GM12873 (cell line): ENCODE data around the gene METTL25B.
A peak's percentile ranks its signal among the peaks of the same experiment; 100 is the strongest.

Experiments used
- CTCF ChIP-seq: IDR thresholded peaks from 2 replicates; pipeline ENCODE4 v1.5.1; 2012; ENCODE audit warnings: low read depth, mild to moderate bottlenecking, moderate library complexity, low read length, control low read depth; ENCODE audit not compliant: insufficient read depth; ENCODE audit errors: missing control alignments

The METTL25B gene

GRCh38 chr1:156717351-156717750, 10.9 kb upstream of the METTL25B start:
- no peak for TF ChIP-seq CTCF

- no peak for TF ChIP-seq CTCF
Measured at GRCh38 chr1:156721131-156721530, 7.1 kb upstream of the METTL25B start.

- no peak for TF ChIP-seq CTCF
Measured at GRCh38 chr1:156721535-156721934, 6.7 kb upstream of the METTL25B start.

- TF ChIP-seq CTCF = peak; percentile 99
Measured at GRCh38 chr1:156725683-156726280, 2.5 kb upstream of the METTL25B start.

GRCh38 chr1:156726549-156727226, 1.6 kb upstream of the METTL25B start:
- peak; percentile 82 for TF ChIP-seq CTCF

GRCh38 chr1:156727492-156727891, 777 bp upstream of the METTL25B start:
- no peak for TF ChIP-seq CTCF

- TF ChIP-seq CTCF = no peak
Measured at GRCh38 chr1:156728599-156729462, 562 bp downstream of the METTL25B start, which contains the start of gene ISG20L2. ISG20L2 (minus strand) TSS chr1:156728766; CDS start chr1:156727652, 1,114 bp downstream.
